Upper lobe of right lung (tissue), 1 donor: Measurements from ENCODE around the gene CLEC2A. TPM values are rescaled to one million over a fixed set of nuclear protein-coding genes. Genes with fewer than 3 reads are reported as not detected.

Experiments used
- ATAC-seq: fragments of 200-7000 bp; cut with Tn5 transposase; one replicate; pipeline ENCODE4 v1.9.1; 2020; ENCODE audit warnings: mild to moderate bottlenecking, moderate library complexity
- DNase-seq: peaks from one replicate; pipeline ENCODE4 v3.0.0-alpha.2; 2020
- H3K27ac ChIP-seq: fragments of 200-600 bp; one replicate; pipeline ENCODE4 v1.8.0; 2022
- H3K27me3 ChIP-seq: fragments of 200-600 bp; one replicate; pipeline ENCODE4 v1.8.0; 2022; ENCODE audit warnings: mild to moderate bottlenecking
- H3K36me3 ChIP-seq: fragments of 200-600 bp; one replicate; pipeline ENCODE4 v1.8.0; 2022
- H3K4me1 ChIP-seq: fragments of 200-600 bp; one replicate; pipeline ENCODE4 v1.8.0; 2022
- H3K4me3 ChIP-seq: fragments of 200-600 bp; one replicate; pipeline ENCODE4 v1.8.0; 2022; ENCODE audit warnings: mild to moderate bottlenecking
- H3K9me3 ChIP-seq: fragments of 200-600 bp; one replicate; pipeline ENCODE4 v1.8.0; 2022
- intact Hi-C: fragments of 100-400 bp; cut with DNase I; formaldehyde crosslinking; loops from one replicate; pipeline ENCODE4 v1.11.0; 2022
- total RNA-seq: library from RNA; stranded (reverse); fragmentation: NEBNext Ultra II Directional; extraction: Animal tissue kit (Norgen Biotek cat#: 25700); gene quantifications from one replicate; pipeline ENCODE4 v1.2.1, GENCODE V29; 2021
- TF ChIP-seq, protein P1 (sequence below): fragments of 200-600 bp; IDR thresholded peaks from one replicate; pipeline ENCODE4 v1.8.0; 2022; ENCODE audit warnings: antibody characterized with exemption
- donor health status: DM: no; HTN: yes; CAD: no; lungs with severe emphysema.

Gene CLEC2A
- total RNA-seq, 1 donor from 2014 or later, result not detected

DNA sequence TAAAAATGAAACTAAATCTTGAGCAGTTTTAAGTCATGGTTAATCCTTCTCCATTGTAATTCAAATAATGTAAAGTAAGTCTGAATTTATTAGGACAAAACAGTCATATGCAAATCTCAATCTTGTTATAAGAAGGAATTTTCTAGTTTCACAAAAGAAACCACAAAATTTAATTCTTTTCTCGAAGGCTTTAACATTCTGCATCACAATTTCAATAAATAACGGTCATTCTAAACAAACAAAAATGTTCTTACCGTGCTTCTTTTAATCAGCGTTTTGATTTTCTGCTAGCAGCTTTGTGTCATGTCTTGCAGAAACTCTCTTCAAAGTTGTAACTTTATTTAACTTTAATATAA lies 63.2 kb downstream of the CLEC2A start:
- Histone ChIP-seq H3K9me3 (no peaks in the 10 kb centered on the region), H3K36me3 (no peaks in the 10 kb centered on the region), H3K4me1 (no peaks in the 10 kb centered on the region), H3K27ac (peak overlapping the region; percentile 92), H3K4me3 (peak overlapping the region; percentile 47), H3K27me3 (no peaks in the 10 kb centered on the region)
- intact Hi-C loops, result no loop called here
- ATAC-seq (no peak), DNase-seq (no peak)
- TF ChIP-seq, protein P1, sequence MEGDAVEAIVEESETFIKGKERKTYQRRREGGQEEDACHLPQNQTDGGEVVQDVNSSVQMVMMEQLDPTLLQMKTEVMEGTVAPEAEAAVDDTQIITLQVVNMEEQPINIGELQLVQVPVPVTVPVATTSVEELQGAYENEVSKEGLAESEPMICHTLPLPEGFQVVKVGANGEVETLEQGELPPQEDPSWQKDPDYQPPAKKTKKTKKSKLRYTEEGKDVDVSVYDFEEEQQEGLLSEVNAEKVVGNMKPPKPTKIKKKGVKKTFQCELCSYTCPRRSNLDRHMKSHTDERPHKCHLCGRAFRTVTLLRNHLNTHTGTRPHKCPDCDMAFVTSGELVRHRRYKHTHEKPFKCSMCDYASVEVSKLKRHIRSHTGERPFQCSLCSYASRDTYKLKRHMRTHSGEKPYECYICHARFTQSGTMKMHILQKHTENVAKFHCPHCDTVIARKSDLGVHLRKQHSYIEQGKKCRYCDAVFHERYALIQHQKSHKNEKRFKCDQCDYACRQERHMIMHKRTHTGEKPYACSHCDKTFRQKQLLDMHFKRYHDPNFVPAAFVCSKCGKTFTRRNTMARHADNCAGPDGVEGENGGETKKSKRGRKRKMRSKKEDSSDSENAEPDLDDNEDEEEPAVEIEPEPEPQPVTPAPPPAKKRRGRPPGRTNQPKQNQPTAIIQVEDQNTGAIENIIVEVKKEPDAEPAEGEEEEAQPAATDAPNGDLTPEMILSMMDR, result no peak

DNA sequence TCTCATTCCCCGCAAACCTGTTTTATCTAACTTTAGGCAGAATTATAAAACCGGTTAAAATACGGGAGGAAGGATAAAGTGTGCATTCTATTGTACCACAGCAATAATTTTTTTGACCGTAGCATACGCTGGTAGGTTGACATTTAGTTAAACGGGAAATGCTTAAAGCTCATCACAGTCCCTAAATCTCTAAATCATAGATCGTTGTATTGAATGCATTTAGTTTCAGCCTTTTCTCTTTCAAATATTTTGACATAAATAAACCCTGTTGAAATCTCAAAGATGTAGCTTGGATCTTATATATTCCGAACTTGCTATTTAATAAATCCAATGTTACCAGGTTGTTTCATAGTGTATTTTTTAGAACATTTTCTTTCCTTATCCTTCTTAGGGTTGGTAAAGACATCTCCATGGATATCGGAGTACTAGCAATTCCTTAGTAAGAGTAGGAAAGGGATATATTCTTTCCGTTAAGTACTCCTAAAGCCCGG lies 63.8 kb downstream of the CLEC2A start:
- DNase-seq, result no peak
- no peaks in the 10 kb centered on the region for H3K27me3 ChIP-seq
- peak overlapping the region; percentile 92 for H3K27ac ChIP-seq
- intact Hi-C loops, result no loop called here
- H3K36me3 ChIP-seq, result no peaks in the 10 kb centered on the region
- H3K4me3 ChIP-seq, result peak overlapping the region; percentile 47
- no peaks in the 10 kb centered on the region for H3K4me1 ChIP-seq
- H3K9me3 ChIP-seq, result no peaks in the 10 kb centered on the region
- TF ChIP-seq, protein P1, result no peak
- ATAC-seq, result no peak

DNA sequence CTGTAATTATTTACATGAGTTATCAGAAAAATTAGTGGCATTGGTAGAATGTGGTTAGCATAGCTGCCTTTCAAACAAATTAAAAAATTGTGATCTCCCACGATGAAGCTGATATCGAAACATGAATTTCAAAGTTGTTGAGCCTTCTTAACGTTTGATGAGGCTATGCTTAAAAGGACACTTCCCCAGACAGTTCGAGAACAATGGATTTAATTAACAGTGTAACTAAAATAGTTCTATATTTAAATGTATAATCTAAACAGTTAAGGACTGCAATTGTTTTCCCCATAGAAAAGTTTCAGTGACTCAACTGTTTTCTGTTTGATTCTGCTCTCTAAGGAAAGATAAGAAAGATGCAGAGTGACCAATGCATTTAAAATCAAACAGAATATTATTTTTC lies 64.6 kb downstream of the CLEC2A start:
- TF ChIP-seq, protein P1, result no peak
- intact Hi-C loops, result no loop called here
- H3K4me3 ChIP-seq, result peak overlapping the region; percentile 47
- H3K9me3 ChIP-seq, result no peaks in the 10 kb centered on the region
- no peak for DNase-seq
- no peak for ATAC-seq
- no peaks in the 10 kb centered on the region for H3K4me1 ChIP-seq
- no peaks in the 10 kb centered on the region for H3K27me3 ChIP-seq
- no peaks in the 10 kb centered on the region for H3K36me3 ChIP-seq
- peak overlapping the region; percentile 92 for H3K27ac ChIP-seq

DNA sequence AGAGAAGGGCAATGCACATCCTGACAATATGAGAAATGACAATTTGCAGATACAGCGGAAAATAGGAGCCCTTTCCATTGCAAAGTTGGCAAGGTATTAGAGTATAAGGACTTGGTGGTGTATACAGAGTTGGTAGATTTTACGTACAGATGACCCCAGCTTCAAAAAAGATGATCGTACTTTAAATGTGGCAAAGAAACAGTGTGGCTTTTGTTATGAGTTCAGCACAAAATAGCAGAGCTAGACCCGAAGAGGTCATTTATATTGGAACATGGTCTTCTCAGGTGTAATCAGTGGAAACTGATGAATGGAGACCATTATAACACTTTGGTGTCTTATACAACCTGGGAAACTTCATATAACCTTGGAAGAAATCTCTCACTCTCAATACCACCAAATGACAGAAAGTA lies 65.3 kb downstream of the CLEC2A start:
- intact Hi-C loops, result no loop called here
- peak overlapping the region; percentile 92 for H3K27ac ChIP-seq

DNA sequence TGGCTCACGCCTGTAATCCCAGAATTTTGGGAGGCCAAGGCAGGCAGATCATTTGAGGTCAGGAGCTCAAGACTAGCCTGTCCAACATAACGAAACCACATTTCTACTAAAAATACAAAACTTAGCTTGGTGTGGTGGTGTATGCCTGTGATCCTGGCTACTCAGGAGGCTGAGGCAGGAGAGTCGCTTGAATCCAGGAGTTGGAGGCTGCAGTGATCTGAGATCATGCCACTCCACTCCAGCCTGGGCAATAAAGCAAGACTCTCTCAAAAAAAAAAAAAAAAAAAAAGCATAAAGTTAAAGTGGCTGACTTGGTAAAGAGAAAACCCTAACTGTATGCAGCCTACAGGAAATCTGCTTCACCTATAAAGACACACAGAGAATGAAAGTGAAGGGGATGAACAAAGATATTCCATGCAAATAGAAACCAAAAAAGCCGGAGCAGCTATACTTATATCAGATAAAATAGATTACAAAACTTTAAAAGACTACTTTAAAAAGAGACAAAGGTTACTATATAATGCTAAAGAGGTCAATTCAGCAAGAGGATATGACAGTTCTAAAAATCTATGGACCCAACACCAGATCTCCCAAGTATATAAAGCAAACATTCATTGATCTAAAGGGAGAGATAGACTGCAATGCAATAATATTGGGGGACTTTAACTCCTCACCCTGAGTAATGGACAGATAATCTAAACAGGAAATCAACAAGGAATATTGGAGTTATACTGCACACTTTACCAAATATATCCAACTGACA lies 67.1 kb downstream of the CLEC2A start:
- peak overlapping the region; percentile 92 for H3K27ac ChIP-seq
- intact Hi-C loops, result no loop called here
- H3K9me3 ChIP-seq, result no peaks in the 10 kb centered on the region
- TF ChIP-seq, protein P1, result no peak
- DNase-seq (no peak), ATAC-seq (no peak)
- H3K4me3 ChIP-seq, result peak overlapping the region; percentile 47
- no peaks in the 10 kb centered on the region for H3K4me1 ChIP-seq
- H3K27me3 ChIP-seq, result no peaks in the 10 kb centered on the region
- no peaks in the 10 kb centered on the region for H3K36me3 ChIP-seq

More for the DNA sequence above, 65.3 kb downstream of the CLEC2A start:
- ATAC-seq (no peak), DNase-seq (no peak)
- no peaks in the 10 kb centered on the region for H3K9me3 ChIP-seq
- TF ChIP-seq, protein P1, result no peak
- peak overlapping the region; percentile 47 for H3K4me3 ChIP-seq
- H3K4me1 ChIP-seq, result no peaks in the 10 kb centered on the region
- no peaks in the 10 kb centered on the region for H3K36me3 ChIP-seq
- H3K27me3 ChIP-seq, result no peaks in the 10 kb centered on the region

Other genes starting within 250 kb of the CLEC2A start
- gene CLECL1, start 199.3 kb downstream of the CLEC2A start, total RNA-seq, result 3.4 TPM
- gene CD69, start 171.5 kb downstream of the CLEC2A start, total RNA-seq, result 14.5 TPM
- 2.7 TPM for gene KLRF1, start 104.9 kb downstream of the CLEC2A start, total RNA-seq
- 24.6 TPM for gene CLEC2B, start 63.0 kb downstream of the CLEC2A start, total RNA-seq
- not detected for gene KLRF2, start 50.9 kb downstream of the CLEC2A start, total RNA-seq
- 43.4 TPM for gene CLEC12A, start 39.0 kb upstream of the CLEC2A start, total RNA-seq
- not detected for gene CLEC1B, start 66.8 kb upstream of the CLEC2A start, total RNA-seq
- gene CLEC12B, start 78.3 kb upstream of the CLEC2A start, total RNA-seq, result 1.4 TPM
- 0.43 TPM for gene CLEC9A, start 98.3 kb upstream of the CLEC2A start, total RNA-seq
- gene CLEC1A, start 166.6 kb upstream of the CLEC2A start, total RNA-seq, result 15.0 TPM
- gene CLEC7A, start 197.8 kb upstream of the CLEC2A start, total RNA-seq, result 51.1 TPM
- gene OLR1, start 239.8 kb upstream of the CLEC2A start, total RNA-seq, result 96.1 TPM
- gene TMEM52B, start 246.7 kb upstream of the CLEC2A start, total RNA-seq, result 2.3 TPM